ENCODE results near the gene TTC33.
"Not testable (repeated sequence)": the region's sequence is repeated elsewhere in the genome, so short reads cannot be mapped to it uniquely, and the experiment has no call there.

Gene TTC33

DNA sequence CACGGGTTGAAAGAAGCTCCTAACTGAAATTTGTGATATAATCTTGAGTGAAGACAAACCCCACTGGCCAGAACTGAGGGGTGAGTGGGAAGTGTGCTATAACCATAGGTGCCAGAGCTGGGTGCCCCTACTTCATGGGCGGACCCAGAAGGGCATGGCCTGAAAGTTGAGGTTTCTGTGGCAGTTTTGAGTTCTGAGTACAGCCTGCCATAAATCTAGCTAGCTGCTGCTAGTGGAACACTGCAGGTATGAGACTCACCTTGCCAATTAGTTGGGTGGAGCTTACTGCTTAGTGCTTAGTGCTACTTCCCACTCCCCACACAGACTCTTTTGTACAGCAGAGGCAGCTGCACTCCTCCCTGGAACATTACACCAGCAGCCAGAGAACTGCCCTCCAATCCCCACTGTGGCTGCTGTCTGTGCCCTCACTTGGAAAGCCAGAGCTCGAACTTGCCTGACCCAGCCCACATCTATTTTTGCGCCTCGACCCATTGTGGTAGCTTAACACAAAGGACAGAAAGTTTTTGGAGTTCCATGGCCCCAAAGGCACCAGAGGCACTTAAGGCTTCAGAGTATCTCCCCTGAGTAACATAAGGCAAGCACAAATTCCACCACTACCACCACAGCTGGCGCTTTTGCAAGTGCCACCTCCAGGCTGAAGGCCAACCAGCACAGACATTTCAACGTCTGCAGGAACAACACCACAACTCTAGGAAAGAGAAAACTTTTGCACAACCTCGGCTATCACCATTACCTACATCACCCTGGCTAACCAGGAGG, 103.1 kb downstream of the TTC33 start:
- DNase-seq (ENCODE audit: low read depth): no peak

- DNase-seq (ENCODE audit: low read depth): no peak
Measured at GRCh38 chr5:40651201-40651600, 104.6 kb downstream of the TTC33 start.

GRCh38 chr5:40649463-40650030, 106.2 kb downstream of the TTC33 start:
- DNase-seq (ENCODE audit: low read depth): no peak

DNA sequence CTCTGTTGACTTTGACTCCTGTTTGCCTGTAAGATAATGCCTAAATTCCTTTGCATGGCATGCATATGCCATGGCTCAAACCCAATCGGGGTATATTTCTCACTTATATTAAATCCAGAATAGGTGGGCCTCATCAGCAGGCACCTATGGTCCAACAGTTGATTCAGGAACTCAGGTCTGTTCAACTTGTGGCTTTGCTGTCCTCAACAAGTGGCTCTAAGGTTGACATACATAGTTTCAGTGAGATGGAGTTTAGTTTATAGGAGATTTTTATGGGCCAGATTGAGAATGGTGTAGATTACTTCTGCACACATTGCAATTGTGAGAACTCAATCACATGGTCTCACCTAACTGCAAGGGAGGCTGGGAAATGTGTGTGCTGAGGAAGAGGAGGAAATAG, 107.6 kb downstream of the TTC33 start:
- no peak for DNase-seq (ENCODE audit: low read depth)

DNA sequence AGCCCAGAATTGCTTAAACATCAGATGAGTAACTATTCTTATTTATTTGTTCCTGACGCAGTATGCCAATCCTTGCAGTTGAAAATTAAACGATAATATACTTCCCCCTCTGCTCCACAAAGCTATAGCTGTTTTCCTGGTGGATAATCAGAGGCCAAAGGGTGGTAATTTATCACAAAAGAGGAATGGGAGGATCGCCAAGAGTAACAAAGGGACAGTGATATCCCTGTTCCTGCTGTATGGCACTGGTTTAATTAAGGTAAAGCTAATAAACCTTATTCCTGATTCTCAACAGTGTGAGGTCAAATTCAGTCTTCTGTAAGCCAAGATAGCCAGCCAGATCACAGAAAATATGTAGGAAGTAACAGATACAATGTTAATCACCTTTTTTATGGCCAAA, 109.5 kb downstream of the TTC33 start:
- no peak for DNase-seq (ENCODE audit: low read depth)

DNA sequence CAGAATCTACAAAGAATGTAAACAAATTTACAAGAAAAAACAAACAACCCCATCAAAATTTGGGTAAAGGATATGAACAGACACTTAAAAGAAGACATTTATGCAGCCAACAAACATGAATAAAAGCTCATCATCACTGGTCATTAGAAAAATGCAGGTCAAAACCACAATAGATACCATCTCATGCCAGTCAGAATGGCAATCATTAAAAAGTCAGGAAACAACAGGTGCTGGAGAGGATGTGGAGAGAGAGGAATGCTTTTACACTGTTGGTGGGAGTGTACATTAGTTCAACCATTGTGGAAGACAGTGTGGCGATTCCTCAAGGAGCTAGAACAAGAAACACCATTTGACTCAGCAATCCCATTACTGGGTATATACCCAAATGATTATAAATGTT, 116.2 kb downstream of the TTC33 start:
- DNase-seq (ENCODE audit: low read depth): not testable (repeated sequence)

GRCh38 chr5:40634593-40634992, 121.2 kb downstream of the TTC33 start:
- no peak for DNase-seq (ENCODE audit: low read depth)

- DNase-seq (ENCODE audit: low read depth): no peak
Measured at GRCh38 chr5:40634154-40634553, 121.6 kb downstream of the TTC33 start.

- no peak for DNase-seq (ENCODE audit: low read depth)
Measured at GRCh38 chr5:40631236-40631635, 124.5 kb downstream of the TTC33 start.

- DNase-seq (ENCODE audit: low read depth): no peak
Measured at GRCh38 chr5:40630126-40630525, 125.6 kb downstream of the TTC33 start.

DNA sequence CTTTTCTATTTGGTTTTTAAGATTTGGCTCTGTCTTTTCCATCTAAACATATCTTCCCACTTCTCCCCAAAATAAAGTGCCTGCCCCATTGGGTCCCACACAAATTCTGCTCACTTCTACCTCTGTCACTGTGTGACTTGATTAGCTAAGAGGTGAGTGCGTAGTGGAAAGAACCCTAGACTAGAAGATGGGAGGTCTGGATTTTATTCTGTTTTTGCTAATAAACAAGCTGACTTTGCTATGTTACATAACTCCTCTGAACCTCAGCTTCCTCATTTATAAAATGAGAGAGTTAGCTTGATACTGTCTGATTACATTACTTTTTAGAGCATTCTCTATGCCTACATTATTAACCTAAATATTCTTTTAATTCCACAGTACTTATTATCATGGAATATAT, 127.4 kb downstream of the TTC33 start:
- DNase-seq (ENCODE audit: low read depth): no peak

GRCh38 chr5:40627706-40628105, 128.1 kb downstream of the TTC33 start:
- DNase-seq (ENCODE audit: low read depth): peak; percentile 31

DNA sequence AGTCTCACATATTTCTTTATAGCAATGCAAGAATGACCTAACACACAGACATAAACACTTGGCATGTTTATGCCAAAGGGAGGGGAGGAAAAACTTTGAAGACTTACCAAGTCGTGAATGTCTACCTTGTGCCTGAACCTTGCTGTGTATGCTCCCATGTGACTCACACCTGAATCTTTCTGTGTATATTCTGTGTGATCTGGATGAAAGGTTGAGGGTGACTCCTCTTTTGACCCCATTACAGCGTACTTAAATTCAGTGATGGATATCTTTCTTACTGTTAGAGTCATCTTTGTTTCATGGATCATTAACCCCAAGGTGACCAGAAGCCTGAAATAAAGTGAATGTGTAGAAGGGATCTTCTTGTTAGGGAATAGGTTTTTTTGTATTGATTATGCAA, 129.0 kb downstream of the TTC33 start:
- no peak for DNase-seq (ENCODE audit: low read depth)

DNA sequence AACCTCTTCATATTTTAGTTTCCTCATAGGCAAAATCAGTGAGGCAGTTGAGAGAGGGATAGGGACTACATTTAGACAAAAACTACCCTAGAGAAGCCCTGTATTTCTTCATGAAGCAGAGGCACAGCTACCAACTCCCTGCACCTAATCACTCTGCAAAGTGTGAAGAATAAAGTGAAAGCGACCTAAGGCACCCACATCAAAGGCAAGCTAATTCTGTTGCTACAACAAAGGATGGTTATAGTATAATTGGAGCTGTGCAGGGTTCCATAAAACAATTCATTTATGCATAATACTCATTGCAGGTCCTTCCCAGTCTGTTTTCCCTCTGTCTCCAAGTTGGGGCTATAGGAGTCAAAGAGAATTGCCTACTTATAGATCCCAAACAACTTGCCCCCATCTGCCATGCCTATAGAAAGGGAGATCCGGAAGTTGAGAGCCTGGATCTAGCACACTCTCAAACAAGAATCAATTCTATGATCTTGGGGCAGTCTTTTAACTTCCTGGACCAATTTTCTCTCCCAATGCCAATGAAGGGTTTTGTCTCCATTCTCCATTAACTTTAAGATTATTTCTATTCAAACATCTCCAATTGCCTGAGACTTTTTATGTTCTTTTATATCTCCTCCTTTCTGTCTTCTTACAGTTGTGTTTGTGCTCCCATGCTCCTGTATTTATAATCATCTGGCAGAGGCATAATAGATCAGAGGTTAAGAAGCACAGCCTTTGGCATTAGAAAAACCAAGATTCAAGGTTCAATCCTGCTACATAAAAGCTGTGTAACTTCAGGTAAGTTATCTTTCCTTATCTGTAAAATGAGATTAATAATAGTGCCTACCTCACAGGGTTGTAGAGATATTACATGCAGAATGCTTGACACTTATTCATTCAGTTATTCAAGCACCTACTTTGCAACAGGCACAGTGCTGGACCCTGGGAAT, 132.0 kb downstream of the TTC33 start:
- no peak for DNase-seq (ENCODE audit: low read depth)

DNA sequence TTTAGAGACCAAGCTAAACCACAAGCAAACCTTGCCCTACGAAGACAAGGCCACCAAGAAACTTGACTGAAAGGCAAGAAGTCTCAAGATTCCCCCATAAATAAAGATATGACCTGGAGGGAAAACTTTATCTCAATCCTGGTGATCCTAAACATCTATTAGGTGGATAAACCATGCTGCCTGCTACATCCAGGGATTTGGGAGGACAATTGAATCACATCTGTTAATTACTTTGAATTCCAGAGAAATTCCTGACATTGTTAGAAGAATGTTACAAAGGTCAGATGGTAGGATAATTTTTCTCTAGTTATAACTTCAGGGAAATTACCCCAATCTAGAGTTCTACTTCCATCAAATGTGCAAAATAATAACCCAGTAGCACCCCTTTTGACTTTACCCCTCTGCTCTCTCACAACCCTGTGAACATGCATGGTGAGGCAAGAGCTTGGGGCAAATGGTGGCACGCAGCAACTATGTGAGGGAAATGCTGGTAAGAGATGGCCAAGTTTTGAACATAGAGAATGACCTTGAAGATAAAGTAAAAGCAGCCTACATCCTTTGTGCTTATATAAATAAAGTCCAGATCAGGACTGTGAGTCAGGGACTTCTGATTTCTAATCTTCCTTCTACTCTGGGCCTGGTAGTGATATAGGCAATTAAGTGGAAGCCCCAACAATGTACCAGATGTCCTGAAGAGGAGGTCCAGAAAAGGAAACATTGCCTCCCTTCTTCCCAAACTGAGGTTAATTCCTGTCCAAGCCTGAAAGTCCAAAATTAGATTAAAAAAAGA, 133.1 kb downstream of the TTC33 start:
- DNase-seq (ENCODE audit: low read depth): peak; percentile 35

DNA sequence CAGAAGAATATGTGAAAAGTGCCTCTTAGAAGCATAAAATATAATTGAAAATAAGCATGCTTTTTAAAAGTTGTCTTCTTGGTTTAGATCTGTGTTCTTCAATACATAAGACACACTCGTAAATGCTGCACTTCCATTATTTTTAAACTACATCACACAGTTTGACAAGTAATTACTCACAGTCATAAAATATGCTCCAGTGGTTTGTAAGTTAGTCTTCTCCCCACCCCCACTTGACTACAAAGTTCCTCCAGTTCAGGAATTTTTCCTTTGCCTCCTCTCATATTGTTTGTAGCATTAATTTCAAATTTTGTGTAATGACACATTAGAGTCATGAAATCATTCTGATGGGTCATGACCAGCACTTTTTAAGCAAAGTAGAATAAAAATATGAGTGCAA, 136.3 kb downstream of the TTC33 start:
- DNase-seq (ENCODE audit: low read depth): peak; percentile 81

DNA sequence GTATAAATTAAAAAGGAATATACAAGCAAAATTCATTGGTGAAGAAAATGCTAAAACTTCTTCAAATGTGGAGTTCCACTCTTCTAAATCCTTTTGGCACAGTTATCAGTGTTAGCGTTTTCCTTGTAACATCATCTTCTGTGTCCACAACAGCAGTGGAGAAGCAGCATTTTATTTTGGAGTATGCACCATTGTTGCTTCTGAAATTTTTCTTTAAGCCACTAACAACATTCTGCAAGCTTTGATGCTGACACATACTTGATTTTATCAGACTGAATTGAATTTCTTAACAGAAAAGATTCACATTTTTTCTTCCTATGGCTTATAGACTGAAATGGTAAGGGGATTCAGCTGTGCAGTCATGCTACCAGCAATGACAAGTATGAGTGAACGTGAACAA, 136.8 kb downstream of the TTC33 start:
- peak; percentile 74 for DNase-seq (ENCODE audit: low read depth)

- no peak for DNase-seq (ENCODE audit: low read depth)
Measured at GRCh38 chr5:40616781-40617180, 139.0 kb downstream of the TTC33 start.

GRCh38 chr5:40615586-40616170, 140.1 kb downstream of the TTC33 start:
- DNase-seq (ENCODE audit: low read depth): peak; percentile 68

- DNase-seq (ENCODE audit: low read depth): no peak
Measured at GRCh38 chr5:40614923-40615585, 140.7 kb downstream of the TTC33 start.

GRCh38 chr5:40614466-40614865, 141.3 kb downstream of the TTC33 start:
- DNase-seq (ENCODE audit: low read depth): no peak
